Measurements from ENCODE around the gene GLUD2.

The GLUD2 gene

GRCh38 chrX:121030083-121030482 lies 17.3 kb upstream of the GLUD2 start:
- no peak overlapping the region for H3K9ac ChIP-seq
- H3K4me2 ChIP-seq (ENCODE audit: low read length), result no peak overlapping the region
- H3K9me3 ChIP-seq (ENCODE audit: control insufficient read depth, low read length), result no peaks in the 10 kb centered on the region
- no peak for TF ChIP-seq CTCF (IDR thresholded peaks at IDR 0.05)
- no peak overlapping the region for H2AFZ ChIP-seq
- no peaks in the 10 kb centered on the region for H3K4me1 ChIP-seq
- H3K36me3 ChIP-seq (ENCODE audit: control insufficient read depth, insufficient read depth, low read length), result no peaks in the 10 kb centered on the region
- H3K27ac ChIP-seq, result no peak overlapping the region
- H3K4me3 ChIP-seq (ENCODE audit: low read depth, low read length), result no peak overlapping the region
- H3K79me2 ChIP-seq, result no peaks in the 10 kb centered on the region
- no peaks in the 10 kb centered on the region for H3K27me3 ChIP-seq (ENCODE audit: control insufficient read depth, insufficient read depth, low read length)

- Histone ChIP-seq H3K4me3 (ENCODE audit: low read depth, low read length) (no peak overlapping the region), H3K4me1 (no peaks in the 10 kb centered on the region), H3K36me3 (ENCODE audit: control insufficient read depth, insufficient read depth, low read length) (no peaks in the 10 kb centered on the region), H3K9me3 (ENCODE audit: control insufficient read depth, low read length) (no peaks in the 10 kb centered on the region), H3K27ac (no peak overlapping the region), H3K9ac (no peak overlapping the region), H3K79me2 (no peaks in the 10 kb centered on the region), H3K27me3 (ENCODE audit: control insufficient read depth, insufficient read depth, low read length) (no peaks in the 10 kb centered on the region), H3K4me2 (ENCODE audit: low read length) (no peak overlapping the region), H2AFZ (no peak overlapping the region)
- no peak for TF ChIP-seq CTCF (IDR thresholded peaks at IDR 0.05)
These were observed 14.9 kb upstream of the GLUD2 start for GRCh38 chrX:121032531-121032930.

- no peak overlapping the region for H2AFZ ChIP-seq
- no peaks in the 10 kb centered on the region for H3K4me1 ChIP-seq
- no peak overlapping the region for H3K4me3 ChIP-seq (ENCODE audit: low read depth, low read length)
- no peaks in the 10 kb centered on the region for H3K79me2 ChIP-seq
- H3K27me3 ChIP-seq (ENCODE audit: control insufficient read depth, insufficient read depth, low read length), result no peaks in the 10 kb centered on the region
- no peak overlapping the region for H3K4me2 ChIP-seq (ENCODE audit: low read length)
- no peaks in the 10 kb centered on the region for H3K36me3 ChIP-seq (ENCODE audit: control insufficient read depth, insufficient read depth, low read length)
- H3K27ac ChIP-seq, result no peak overlapping the region
- no peaks in the 10 kb centered on the region for H3K9me3 ChIP-seq (ENCODE audit: control insufficient read depth, low read length)
- no peak for TF ChIP-seq CTCF (IDR thresholded peaks at IDR 0.05)
- H3K9ac ChIP-seq, result no peak overlapping the region
These were observed 11.3 kb upstream of the GLUD2 start for GRCh38 chrX:121036137-121036536.

GRCh38 chrX:121036951-121037350 lies 10.5 kb upstream of the GLUD2 start:
- Histone ChIP-seq H3K27ac (no peak overlapping the region), H3K4me1 (no peaks in the 10 kb centered on the region), H3K9me3 (ENCODE audit: control insufficient read depth, low read length) (no peaks in the 10 kb centered on the region), H3K79me2 (no peaks in the 10 kb centered on the region), H3K36me3 (ENCODE audit: control insufficient read depth, insufficient read depth, low read length) (no peaks in the 10 kb centered on the region), H3K4me3 (ENCODE audit: low read depth, low read length) (no peak overlapping the region), H3K4me2 (ENCODE audit: low read length) (no peak overlapping the region), H2AFZ (no peak overlapping the region), H3K9ac (no peak overlapping the region), H3K27me3 (ENCODE audit: control insufficient read depth, insufficient read depth, low read length) (no peaks in the 10 kb centered on the region)
- no peak for TF ChIP-seq CTCF (IDR thresholded peaks at IDR 0.05)

GRCh38 chrX:121050781-121051180 lies 3.4 kb downstream of the GLUD2 start:
- no peak overlapping the region for H3K4me3 ChIP-seq (ENCODE audit: low read depth, low read length)
- H3K79me2 ChIP-seq, result no peaks in the 10 kb centered on the region
- no peaks in the 10 kb centered on the region for H3K9me3 ChIP-seq (ENCODE audit: control insufficient read depth, low read length)
- no peak overlapping the region for H2AFZ ChIP-seq
- no peak overlapping the region for H3K4me2 ChIP-seq (ENCODE audit: low read length)
- H3K9ac ChIP-seq, result no peak overlapping the region
- no peaks in the 10 kb centered on the region for H3K4me1 ChIP-seq
- no peak overlapping the region for H3K27ac ChIP-seq
- TF ChIP-seq CTCF (IDR thresholded peaks at IDR 0.05), result no peak
- H3K36me3 ChIP-seq (ENCODE audit: control insufficient read depth, insufficient read depth, low read length), result no peaks in the 10 kb centered on the region
- H3K27me3 ChIP-seq (ENCODE audit: control insufficient read depth, insufficient read depth, low read length), result no peaks in the 10 kb centered on the region

Measured in parathyroid adenoma (tissue), 2 donors.